Endothelial cell (in vitro differentiated cells): ENCODE data around the gene CACNA2D3. TPM values are rescaled to one million over a fixed set of nuclear protein-coding genes. Genes with fewer than 3 reads are reported as not detected.
"Not testable (repeated sequence)": the region's sequence is repeated elsewhere in the genome, so short reads cannot be mapped to it uniquely, and the experiment has no call there.

Source experiments
- DNase-seq: peaks from one replicate; pipeline ENCODE4 v3.0.0; 2021; ENCODE audit warnings: low spot score
- H3K27ac Mint-ChIP-seq: one replicate; pipeline ENCODE4 v1.8.0; 2021; ENCODE audit warnings: mixed read lengths, inconsistent platforms; ENCODE audit not compliant: unreplicated experiment
- H3K27me3 Mint-ChIP-seq: one replicate; pipeline ENCODE4 v1.8.0; 2021; ENCODE audit warnings: mild to moderate bottlenecking, moderate library complexity, mixed read lengths, inconsistent platforms; ENCODE audit not compliant: unreplicated experiment
- H3K36me3 Mint-ChIP-seq: one replicate; pipeline ENCODE4 v1.8.0; 2021; ENCODE audit warnings: mild to moderate bottlenecking, low read depth, mixed read lengths, inconsistent platforms; ENCODE audit not compliant: unreplicated experiment
- H3K4me1 Mint-ChIP-seq: one replicate; pipeline ENCODE4 v1.8.0; 2021; ENCODE audit warnings: mild to moderate bottlenecking, mixed read lengths, inconsistent platforms; ENCODE audit not compliant: unreplicated experiment
- H3K4me3 Mint-ChIP-seq: one replicate; pipeline ENCODE4 v1.8.0; 2021; ENCODE audit warnings: mild to moderate bottlenecking, mixed read lengths, inconsistent platforms; ENCODE audit not compliant: unreplicated experiment
- H3K9me3 Mint-ChIP-seq: one replicate; pipeline ENCODE4 v1.8.0; 2021; ENCODE audit warnings: mixed read lengths, inconsistent platforms; ENCODE audit not compliant: unreplicated experiment
- CTCF ChIP-seq: fragments of 200-600 bp; sonication (generic); IDR thresholded peaks from one replicate; pipeline ENCODE4 v1.5.0; 2021; ENCODE audit warnings: antibody characterized with exemption; ENCODE audit not compliant: unreplicated experiment
- total RNA-seq: library from RNA; stranded (reverse); fragmentation: NEBNext Ultra II Directional; extraction: Animal tissue kit (Norgen Biotek cat#: 25700); gene quantifications from one replicate; pipeline ENCODE4 v1.2.1, GENCODE V29; 2021; ENCODE audit not compliant: unreplicated experiment

CACNA2D3 gene
- total RNA-seq, 1 donor from 2014 or later, result 0.46 TPM

DNA sequence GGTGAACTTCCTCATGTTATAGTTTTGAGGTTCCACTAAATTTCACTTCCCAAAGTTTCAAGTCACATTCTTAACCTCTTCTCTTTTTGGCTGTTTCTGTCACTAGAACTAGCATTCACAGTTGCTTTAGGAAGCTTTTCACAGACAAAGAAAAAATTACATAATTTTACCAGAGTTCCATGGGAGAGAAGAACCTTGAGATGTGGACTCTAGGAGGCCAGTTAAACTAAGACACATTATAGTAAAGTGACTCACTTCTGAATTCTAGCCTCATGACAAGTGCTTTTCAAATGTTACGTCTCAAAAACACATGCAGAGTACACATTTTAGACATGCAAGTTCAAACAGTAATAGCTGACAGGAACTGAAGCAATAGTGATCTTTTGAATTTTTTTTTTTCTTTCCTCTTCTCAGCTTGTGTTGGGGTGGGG lies 845.4 kb downstream of the CACNA2D3 start:
- Mint-ChIP-seq H3K36me3 (no peaks in the 10 kb centered on the region), H3K4me3 (no peak overlapping the region), H3K9me3 (no peaks in the 10 kb centered on the region), H3K4me1 (peaks cover 33% of the 10 kb centered on the region), H3K27ac (no peak overlapping the region), H3K27me3 (no peaks in the 10 kb centered on the region)
- no peak for DNase-seq
- TF ChIP-seq CTCF, result no peak

GRCh38 chr3:54968546-54969172 lies 846.3 kb downstream of the CACNA2D3 start:
- no peak for TF ChIP-seq CTCF
- Mint-ChIP-seq H3K27ac (no peak overlapping the region), H3K4me1 (peaks cover 28% of the 10 kb centered on the region), H3K4me3 (no peak overlapping the region), H3K27me3 (no peaks in the 10 kb centered on the region), H3K9me3 (no peaks in the 10 kb centered on the region), H3K36me3 (no peaks in the 10 kb centered on the region)
- DNase-seq, result no peak

GRCh38 chr3:54969652-54970051 lies 847.3 kb downstream of the CACNA2D3 start:
- Mint-ChIP-seq H3K27me3 (no peaks in the 10 kb centered on the region), H3K9me3 (no peaks in the 10 kb centered on the region), H3K27ac (no peak overlapping the region), H3K4me1 (peaks cover 18% of the 10 kb centered on the region), H3K36me3 (no peaks in the 10 kb centered on the region), H3K4me3 (no peak overlapping the region)
- no peak for DNase-seq
- TF ChIP-seq CTCF, result no peak

DNA sequence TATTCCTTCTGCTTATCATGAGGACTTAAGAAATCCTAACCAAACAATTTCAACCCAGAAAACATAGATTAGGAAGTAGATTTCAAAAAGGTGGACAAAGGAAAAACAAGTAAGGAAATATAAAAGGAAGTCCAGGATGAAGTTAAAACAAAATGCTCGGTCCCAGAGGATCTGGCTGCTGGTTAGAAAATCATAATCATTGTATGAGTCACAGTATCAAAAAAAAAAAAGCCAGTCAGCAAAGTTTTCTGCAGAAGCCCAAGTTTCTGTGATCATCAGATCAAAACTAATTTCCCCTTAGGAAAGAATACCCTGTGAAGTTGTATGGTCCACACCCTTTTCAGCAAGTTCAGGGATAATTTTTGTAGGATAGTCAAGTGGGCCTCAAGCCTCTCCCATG lies 848.5 kb downstream of the CACNA2D3 start:
- Mint-ChIP-seq H3K4me3 (no peak overlapping the region), H3K36me3 (no peaks in the 10 kb centered on the region), H3K27ac (no peak overlapping the region), H3K9me3 (no peaks in the 10 kb centered on the region), H3K4me1 (peaks cover 7% of the 10 kb centered on the region), H3K27me3 (no peaks in the 10 kb centered on the region)
- no peak for TF ChIP-seq CTCF
- DNase-seq, result no peak

GRCh38 chr3:54977439-54977838 lies 855.1 kb downstream of the CACNA2D3 start:
- Mint-ChIP-seq H3K9me3 (no peaks in the 10 kb centered on the region), H3K27me3 (no peaks in the 10 kb centered on the region), H3K4me3 (no peak overlapping the region), H3K4me1 (no peaks in the 10 kb centered on the region), H3K27ac (no peak overlapping the region), H3K36me3 (no peaks in the 10 kb centered on the region)
- DNase-seq, result no peak
- TF ChIP-seq CTCF, result no peak

DNA sequence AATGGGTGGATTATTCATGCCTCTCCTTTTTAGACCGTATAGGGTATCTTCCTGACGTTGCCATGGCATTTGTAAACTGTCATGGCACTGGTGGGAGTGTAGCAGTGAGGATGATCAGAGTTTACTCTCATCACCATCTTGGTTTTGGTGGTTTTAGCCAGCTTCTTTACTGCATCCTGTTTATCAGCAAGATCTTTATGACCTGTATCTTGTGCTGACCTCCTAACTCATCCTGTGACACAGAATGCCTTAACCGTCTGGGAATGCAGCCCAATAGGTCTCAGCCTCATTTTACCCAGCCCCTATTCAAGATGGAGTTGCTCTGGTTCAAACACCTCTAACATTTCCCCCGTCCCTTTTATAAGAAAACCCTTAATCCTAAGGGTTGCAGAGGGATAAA lies 855.6 kb downstream of the CACNA2D3 start:
- not testable (repeated sequence) for H3K27me3 Mint-ChIP-seq, DNase-seq, H3K9me3 Mint-ChIP-seq, H3K36me3 Mint-ChIP-seq, H3K4me1 Mint-ChIP-seq, H3K4me3 Mint-ChIP-seq, H3K27ac Mint-ChIP-seq
